ENCODE data around the gene PAWR. TPM values are rescaled to one million over a fixed set of nuclear protein-coding genes. Genes with fewer than 3 reads are reported as not detected.

Gene PAWR
- total RNA-seq, 4 donors from 2014 or later: 45.1 to 92.1 (median 59.5) TPM

DNA sequence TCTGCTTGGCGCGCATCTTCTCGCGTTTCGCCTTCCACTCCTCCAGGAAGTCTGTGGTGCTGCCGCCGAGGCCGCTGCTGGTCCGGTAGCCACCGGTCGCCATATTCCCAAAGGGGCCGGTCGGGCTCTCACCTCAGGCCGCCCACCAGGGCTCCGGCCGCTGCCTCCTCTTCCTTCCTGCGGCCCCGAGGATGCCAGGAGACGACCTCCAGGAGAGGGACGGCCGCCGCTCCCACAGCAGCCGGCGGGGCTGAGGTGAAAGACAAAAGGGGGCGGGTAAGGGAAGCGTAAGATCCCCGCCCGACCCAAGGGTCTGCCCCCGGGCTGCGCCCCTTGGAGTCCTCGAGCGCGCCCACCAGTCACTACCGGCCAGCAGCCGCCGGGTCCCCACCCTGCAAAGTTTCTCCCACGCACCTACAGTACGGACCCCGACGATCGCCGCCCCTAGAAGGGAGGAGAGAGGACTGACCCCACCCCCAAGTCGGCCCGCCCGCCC lies 574 bp downstream of the PAWR start:
- Histone ChIP-seq H3K4me3 (peak overlapping the region; percentile 61 to 98), H3K9me3 (no peaks in the 10 kb centered on the region), H3K36me3 (no peaks in the 10 kb centered on the region), H3K4me1 (peaks cover 0 to 55% (median 4%) of the 10 kb centered on the region in 3 donors), H3K27me3 (no peaks in the 10 kb centered on the region), H3K27ac (peak overlapping the region; percentile 68 to 94 (median 94))
- 0% methylated on average over 13 of the region's 45 CpGs; no CpG with 5 or more reads in 1 of the 2 donors for WGBS, 2 donors (ENCODE audit: low coverage in 1 of 2)
- ATAC-seq: peak; percentile 10
- TF ChIP-seq, protein P1, sequence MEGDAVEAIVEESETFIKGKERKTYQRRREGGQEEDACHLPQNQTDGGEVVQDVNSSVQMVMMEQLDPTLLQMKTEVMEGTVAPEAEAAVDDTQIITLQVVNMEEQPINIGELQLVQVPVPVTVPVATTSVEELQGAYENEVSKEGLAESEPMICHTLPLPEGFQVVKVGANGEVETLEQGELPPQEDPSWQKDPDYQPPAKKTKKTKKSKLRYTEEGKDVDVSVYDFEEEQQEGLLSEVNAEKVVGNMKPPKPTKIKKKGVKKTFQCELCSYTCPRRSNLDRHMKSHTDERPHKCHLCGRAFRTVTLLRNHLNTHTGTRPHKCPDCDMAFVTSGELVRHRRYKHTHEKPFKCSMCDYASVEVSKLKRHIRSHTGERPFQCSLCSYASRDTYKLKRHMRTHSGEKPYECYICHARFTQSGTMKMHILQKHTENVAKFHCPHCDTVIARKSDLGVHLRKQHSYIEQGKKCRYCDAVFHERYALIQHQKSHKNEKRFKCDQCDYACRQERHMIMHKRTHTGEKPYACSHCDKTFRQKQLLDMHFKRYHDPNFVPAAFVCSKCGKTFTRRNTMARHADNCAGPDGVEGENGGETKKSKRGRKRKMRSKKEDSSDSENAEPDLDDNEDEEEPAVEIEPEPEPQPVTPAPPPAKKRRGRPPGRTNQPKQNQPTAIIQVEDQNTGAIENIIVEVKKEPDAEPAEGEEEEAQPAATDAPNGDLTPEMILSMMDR (IDR thresholded peaks at IDR 0.05): no peak
- TF ChIP-seq POLR2A (IDR thresholded peaks at IDR 0.05): no peak
- TF ChIP-seq POLR2AphosphoS5 (IDR thresholded peaks at IDR 0.05): no peak
- no peak for TF ChIP-seq EP300 (IDR thresholded peaks at IDR 0.05)

DNA sequence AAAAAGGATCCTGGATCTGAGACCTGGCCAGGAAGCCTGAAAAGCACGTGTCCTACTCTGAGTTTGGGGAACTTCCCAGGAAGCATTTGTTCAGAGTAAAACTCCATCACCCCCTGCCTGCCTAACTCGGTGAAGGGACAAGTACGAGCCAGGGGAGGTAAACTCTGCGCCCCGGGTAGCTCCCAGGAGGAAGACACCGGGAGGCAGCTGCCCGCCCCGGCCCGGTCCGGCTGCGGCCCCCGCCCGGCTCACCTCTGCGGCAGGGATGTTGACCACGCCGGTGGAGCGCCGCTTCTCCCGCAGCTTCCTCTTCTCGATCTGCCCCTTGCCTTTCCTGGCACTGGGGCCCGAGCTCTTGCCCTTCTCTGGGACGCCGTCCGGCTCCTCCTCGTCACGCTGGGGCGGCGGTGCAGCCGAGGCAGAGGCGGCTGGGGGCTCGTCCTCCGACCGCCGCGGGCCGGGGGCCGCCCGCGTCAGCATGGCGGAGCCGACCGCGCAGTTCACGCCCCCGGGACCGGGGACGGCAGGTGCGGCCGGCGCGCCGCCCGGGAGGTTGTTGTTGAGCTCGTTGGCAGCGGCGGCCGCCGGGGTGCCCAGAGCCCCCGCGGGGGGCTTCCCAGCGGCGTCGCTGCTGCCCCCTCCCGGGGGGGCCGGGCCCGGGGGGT lies 1.2 kb downstream of the PAWR start:
- WGBS, 2 donors (ENCODE audit: low coverage in 1 of 2): 0% methylated on average over 1 of the region's 66 CpGs; no CpG with 5 or more reads in 1 of the 2 donors
- peak; percentile 3 for ATAC-seq
- TF ChIP-seq, protein P1 (IDR thresholded peaks at IDR 0.05): peak in 1 of 4 experiments; percentile 45
- TF ChIP-seq POLR2AphosphoS5 (IDR thresholded peaks at IDR 0.05) (no peak), POLR2A (IDR thresholded peaks at IDR 0.05) (peak in 1 of 2 donors; percentile 8), EP300 (IDR thresholded peaks at IDR 0.05) (no peak)
- Histone ChIP-seq H3K27me3 (no peaks in the 10 kb centered on the region), H3K9me3 (no peaks in the 10 kb centered on the region), H3K36me3 (no peaks in the 10 kb centered on the region), H3K4me1 (peaks cover 0 to 61% (median 5%) of the 10 kb centered on the region in 3 donors), H3K27ac (peak overlapping the region; percentile 68 to 94 (median 94)), H3K4me3 (peak overlapping the region; percentile 61 to 98)

DNA sequence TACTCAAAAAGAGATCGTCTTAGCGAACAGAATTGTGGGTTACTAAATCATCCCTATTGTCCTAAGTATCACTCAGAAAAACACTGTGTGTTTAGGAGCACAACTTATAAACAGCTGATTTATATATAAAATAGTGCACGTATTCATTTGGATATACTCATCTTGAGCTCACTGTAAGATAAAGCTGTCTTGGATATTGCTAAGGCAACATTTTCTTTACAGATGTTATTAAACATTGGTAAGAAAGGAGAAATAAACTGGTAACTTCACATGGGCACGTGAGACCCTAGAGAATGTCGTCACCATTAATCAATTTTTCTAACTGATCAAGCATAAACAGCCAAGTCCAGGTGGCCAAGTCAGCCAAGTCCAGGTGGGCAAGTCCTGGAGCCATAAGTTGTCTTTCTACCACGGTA lies 1.7 kb downstream of the PAWR start:
- no peaks in the 10 kb centered on the region for H3K27me3 ChIP-seq
- TF ChIP-seq, protein P1 (IDR thresholded peaks at IDR 0.05): no peak
- no peak for TF ChIP-seq POLR2A (IDR thresholded peaks at IDR 0.05)
- TF ChIP-seq EP300 (IDR thresholded peaks at IDR 0.05): no peak
- no peak for TF ChIP-seq POLR2AphosphoS5 (IDR thresholded peaks at IDR 0.05)
- ATAC-seq: no peak
- H3K4me1 ChIP-seq: peaks cover 0 to 66% (median 5%) of the 10 kb centered on the region in 3 donors
- no peaks in the 10 kb centered on the region for H3K9me3 ChIP-seq
- H3K36me3 ChIP-seq: no peaks in the 10 kb centered on the region
- peak overlapping the region; percentile 61 to 98 for H3K4me3 ChIP-seq
- 4 to 10% methylated on average over 5 to 6 of the region's 6 CpGs for WGBS, 2 donors (ENCODE audit: low coverage in 1 of 2)
- peak overlapping the region; percentile 68 to 94 (median 94) for H3K27ac ChIP-seq

DNA sequence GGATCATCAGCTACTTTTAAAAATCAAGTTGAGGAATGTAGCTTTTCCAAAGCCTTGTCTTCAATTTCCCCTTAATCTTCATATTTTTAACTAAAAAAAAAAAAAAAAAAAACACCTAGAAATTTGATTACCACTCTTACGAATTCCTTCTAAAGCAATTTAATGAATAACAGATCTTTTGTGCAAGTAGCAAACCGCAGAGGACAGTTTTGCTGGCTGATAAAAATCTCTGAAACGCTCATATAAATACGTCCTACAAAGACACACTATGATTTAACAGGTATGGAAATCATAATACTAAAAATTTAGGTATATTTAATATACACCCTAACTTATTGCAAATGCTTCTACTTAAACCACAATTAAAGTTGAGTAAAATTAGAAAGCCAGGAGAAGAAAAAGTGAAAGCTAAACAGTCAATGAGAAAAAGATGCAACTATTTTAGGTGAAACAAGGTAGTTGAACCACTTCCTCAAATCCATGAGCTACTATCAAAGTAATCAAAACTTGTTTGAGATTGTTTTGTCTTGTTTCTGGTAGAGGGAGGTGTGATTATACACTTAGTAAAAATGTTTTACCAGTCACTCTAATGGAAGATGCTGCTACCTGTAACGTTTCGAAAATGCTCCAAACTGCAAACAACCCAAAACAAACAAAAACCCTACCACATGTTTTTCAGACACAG lies 2.2 kb downstream of the PAWR start:
- no peak for TF ChIP-seq EP300 (IDR thresholded peaks at IDR 0.05)
- TF ChIP-seq POLR2AphosphoS5 (IDR thresholded peaks at IDR 0.05): no peak
- no peak for TF ChIP-seq POLR2A (IDR thresholded peaks at IDR 0.05)
- TF ChIP-seq, protein P1 (IDR thresholded peaks at IDR 0.05): no peak
- Histone ChIP-seq H3K4me1 (peaks cover 0 to 71% (median 5%) of the 10 kb centered on the region in 3 donors), H3K27ac (peak overlapping the region in 3 of 4 donors; percentile 93 to 94 (median 94)), H3K27me3 (no peaks in the 10 kb centered on the region), H3K36me3 (no peaks in the 10 kb centered on the region), H3K9me3 (no peaks in the 10 kb centered on the region), H3K4me3 (peak overlapping the region; percentile 61 to 98)
- WGBS, 2 donors (ENCODE audit: low coverage in 1 of 2): 30 to 31% methylated on average over 5 to 6 of the region's 6 CpGs
- ATAC-seq: no peak
